SK-N-SH (cell line): ENCODE data around the gene CCDC149.

Source experiments
- CTCF ChIP-seq: fragments of 200-600 bp; sonication (generic); IDR thresholded peaks from 2 replicates; pipeline ENCODE4 v1.6.1; 2017; ENCODE audit warnings: antibody characterized with exemption, mild to moderate bottlenecking, moderate library complexity
- JUND ChIP-seq: IDR thresholded peaks from 2 replicates; pipeline ENCODE4 v1.4.0; 2012
- MXI1 ChIP-seq: IDR thresholded peaks from 2 replicates; pipeline ENCODE4 v1.6.1; 2012; ENCODE audit warnings: mild to moderate bottlenecking, low read depth, low read length, improper control_type of control experiment
- SMC3 ChIP-seq: IDR thresholded peaks from 2 replicates; pipeline ENCODE4 v1.6.1; 2012; ENCODE audit warnings: low read depth, low read length, improper control_type of control experiment
- TCF12 ChIP-seq: IDR thresholded peaks from 2 replicates; pipeline ENCODE4 v1.4.0; 2012
- TEAD4 ChIP-seq: IDR thresholded peaks from 2 replicates; pipeline ENCODE4 v1.4.0; 2012; ENCODE audit warnings: mild to moderate bottlenecking, borderline replicate concordance; ENCODE audit not compliant: insufficient read depth
- USF2 ChIP-seq: fragments of 150-350 bp; IDR thresholded peaks from 2 replicates; pipeline ENCODE4 v1.6.1; 2017; ENCODE audit warnings: antibody characterized with exemption, low read length, low read depth, borderline replicate concordance
- TF ChIP-seq, protein P1 (sequence below): IDR thresholded peaks from 2 replicates; pipeline ENCODE4; 2012

GRCh38 chr4:24928708-24929107, 15.9 kb upstream of the CCDC149 start:
- TF ChIP-seq CTCF = no peak
- TF ChIP-seq MXI1 = no peak
- no peak for TF ChIP-seq USF2
- no peak for TF ChIP-seq TEAD4
- no peak for TF ChIP-seq SMC3
- TF ChIP-seq TCF12 = no peak
- TF ChIP-seq, protein P1, sequence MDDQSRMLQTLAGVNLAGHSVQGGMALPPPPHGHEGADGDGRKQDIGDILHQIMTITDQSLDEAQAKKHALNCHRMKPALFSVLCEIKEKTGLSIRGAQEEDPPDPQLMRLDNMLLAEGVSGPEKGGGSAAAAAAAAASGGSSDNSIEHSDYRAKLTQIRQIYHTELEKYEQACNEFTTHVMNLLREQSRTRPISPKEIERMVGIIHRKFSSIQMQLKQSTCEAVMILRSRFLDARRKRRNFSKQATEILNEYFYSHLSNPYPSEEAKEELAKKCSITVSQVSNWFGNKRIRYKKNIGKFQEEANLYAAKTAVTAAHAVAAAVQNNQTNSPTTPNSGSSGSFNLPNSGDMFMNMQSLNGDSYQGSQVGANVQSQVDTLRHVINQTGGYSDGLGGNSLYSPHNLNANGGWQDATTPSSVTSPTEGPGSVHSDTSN = no peak
- TF ChIP-seq JUND = no peak
